GM19099 (cell line): ENCODE measurements around the gene GPATCH2.

Source experiments
- POLR2A ChIP-seq: IDR thresholded peaks from 3 replicates; pipeline ENCODE4 v1.6.1; 2011; ENCODE audit warnings: low read depth; ENCODE audit not compliant: insufficient read length; ENCODE audit errors: extremely low read depth

GPATCH2 gene

GRCh38 chr1:217542837-217543236, 88.1 kb downstream of the GPATCH2 start:
- no peak for TF ChIP-seq POLR2A

- TF ChIP-seq POLR2A, result no peak
Observed at GRCh38 chr1:217542136-217542777, 88.6 kb downstream of the GPATCH2 start.

DNA sequence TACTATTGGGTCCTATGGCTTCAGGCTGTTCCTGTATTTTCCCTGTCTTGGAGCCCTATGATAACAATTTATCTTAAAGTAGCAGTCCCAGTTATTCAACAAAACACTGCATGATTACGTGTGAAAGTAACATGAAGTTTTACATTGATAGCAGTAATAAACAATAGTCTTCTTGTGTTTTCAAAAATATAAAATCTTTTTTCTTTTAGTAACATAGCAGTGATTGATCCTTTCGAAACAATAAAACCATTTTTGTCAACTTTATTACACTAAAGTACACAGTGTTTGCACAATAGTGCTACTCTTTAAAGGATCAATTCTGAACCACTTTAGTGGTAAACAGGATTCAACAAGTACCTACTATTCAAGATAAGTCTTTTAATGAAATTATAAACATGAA, 90.6 kb downstream of the GPATCH2 start:
- no peak for TF ChIP-seq POLR2A

DNA sequence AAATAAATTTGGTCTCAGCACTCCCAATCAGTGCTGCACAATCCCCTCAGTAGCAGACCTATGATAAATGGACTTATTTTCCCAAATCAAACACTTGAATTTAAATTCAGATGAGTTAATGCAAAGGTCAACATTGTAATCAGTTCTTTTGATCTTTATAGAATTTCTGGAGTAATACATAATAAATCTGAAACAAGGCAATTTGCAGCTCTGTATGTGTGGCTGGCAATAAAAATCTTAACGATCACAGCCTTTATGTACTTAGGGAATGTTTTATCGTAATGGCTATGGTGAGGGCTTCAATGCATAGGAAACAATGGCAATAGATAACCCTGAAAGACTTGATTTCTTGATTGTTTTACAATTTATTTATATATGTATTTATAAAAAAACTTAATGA, 91.4 kb downstream of the GPATCH2 start:
- no peak for TF ChIP-seq POLR2A

DNA sequence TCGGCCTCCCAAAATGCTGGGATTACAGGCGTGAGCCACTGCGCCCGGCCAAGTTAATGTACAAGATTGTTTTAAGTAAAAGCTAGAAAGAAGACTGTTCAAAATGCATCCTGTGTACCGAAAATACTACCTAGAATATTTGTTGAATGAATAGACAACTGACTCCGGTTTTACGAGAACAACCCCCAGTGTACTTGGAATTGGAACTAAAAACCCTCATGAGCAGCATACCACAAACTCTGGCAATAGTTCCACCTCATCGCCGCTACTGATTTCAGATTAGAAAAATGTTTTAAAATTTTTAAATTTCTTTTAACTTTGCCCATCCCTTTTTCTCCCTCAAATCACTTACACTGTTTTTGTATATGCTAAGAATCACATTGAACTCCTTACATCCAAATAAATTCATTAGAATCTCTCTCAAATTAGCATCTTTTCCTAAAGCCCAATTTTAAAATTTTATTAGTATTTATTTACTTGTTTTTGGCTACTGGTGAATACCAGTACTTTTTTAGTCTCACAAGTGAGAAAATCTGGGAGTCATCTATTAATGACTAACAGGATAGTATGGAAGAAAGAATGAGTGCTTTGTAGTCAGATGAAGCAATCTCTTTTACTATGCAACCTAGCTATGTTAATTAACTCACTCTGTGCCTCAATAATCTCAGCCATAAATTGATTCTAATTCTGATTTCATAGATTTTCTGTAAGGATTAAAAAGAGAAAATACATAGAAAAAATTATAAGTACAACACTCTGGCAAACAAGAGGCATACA, 95.1 kb downstream of the GPATCH2 start:
- no peak for TF ChIP-seq POLR2A

GRCh38 chr1:217534566-217534965, 96.3 kb downstream of the GPATCH2 start:
- no peak for TF ChIP-seq POLR2A

- TF ChIP-seq POLR2A, result no peak
Observed at GRCh38 chr1:217528271-217528670, 102.6 kb downstream of the GPATCH2 start.

DNA sequence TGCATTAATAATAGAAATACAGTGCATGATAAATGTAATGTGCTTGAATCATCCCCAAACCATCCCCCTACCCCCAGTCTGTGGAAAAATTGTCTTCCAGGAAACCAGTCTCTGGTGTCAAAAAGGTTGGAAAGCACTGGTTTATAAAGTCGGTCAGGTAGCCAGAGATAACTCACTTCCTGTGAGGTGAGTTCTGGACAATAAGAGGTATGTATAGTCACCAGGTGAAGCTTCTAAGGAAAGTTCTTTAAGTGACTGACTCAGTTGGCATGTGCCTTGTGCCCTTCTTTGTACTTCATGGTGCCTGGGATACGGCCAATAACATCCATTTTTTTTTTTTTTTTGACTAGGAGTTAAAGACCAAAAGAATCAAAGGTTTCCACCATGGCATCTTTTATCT, 103.7 kb downstream of the GPATCH2 start:
- TF ChIP-seq POLR2A, result no peak

GRCh38 chr1:217526636-217527035, 104.3 kb downstream of the GPATCH2 start:
- no peak for TF ChIP-seq POLR2A

DNA sequence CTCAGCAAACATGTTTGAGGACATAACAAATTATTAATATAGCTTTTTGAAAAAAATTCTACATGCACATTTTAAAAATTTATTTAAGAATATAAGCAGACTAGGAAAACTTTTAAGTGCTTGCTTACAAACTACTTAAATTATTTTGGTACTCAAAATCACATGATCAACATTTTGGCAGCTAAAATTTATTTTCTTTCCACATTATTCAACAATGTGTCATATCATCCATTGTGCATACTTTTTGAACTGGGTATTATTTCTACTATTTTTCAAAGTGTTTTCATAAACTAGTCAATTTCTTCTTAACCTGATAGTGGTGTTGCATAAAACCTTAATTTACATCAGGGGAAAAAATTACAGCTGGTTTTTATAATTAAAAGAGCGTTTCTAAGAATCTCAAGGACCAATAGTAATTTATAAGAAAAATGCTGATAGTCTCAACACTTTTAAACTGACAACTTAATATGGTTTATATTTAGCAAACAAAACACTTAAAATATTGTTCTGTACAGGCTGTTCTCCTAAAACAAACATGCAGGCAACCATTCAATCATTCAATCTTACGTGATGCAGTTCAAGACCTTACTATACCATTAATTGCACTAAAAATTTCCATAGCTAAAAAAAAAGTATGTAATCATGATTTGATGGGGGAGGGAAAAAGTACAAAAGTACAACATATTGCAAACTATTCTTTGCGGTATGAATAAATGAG, 105.0 kb downstream of the GPATCH2 start:
- no peak for TF ChIP-seq POLR2A

- no peak for TF ChIP-seq POLR2A
Observed at GRCh38 chr1:217524787-217525520, 105.9 kb downstream of the GPATCH2 start.

DNA sequence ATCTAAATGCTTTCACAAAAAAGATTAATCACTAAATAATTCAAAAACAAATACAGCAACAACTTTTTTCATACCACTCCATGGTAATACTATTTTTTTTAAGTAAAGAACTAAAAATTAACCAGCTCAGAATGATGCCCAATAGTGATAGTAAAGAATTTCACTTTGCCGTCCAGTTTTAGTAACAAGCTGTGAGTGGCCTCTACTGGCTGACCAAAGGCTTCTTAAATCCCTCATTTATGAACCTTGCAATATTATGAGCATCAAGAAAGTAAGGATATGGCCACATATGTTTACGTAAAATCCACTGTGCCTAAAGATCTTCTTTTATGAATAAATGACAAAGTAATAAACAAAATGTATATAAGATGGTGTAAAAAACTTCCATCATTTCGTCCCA, 108.6 kb downstream of the GPATCH2 start:
- no peak for TF ChIP-seq POLR2A

DNA sequence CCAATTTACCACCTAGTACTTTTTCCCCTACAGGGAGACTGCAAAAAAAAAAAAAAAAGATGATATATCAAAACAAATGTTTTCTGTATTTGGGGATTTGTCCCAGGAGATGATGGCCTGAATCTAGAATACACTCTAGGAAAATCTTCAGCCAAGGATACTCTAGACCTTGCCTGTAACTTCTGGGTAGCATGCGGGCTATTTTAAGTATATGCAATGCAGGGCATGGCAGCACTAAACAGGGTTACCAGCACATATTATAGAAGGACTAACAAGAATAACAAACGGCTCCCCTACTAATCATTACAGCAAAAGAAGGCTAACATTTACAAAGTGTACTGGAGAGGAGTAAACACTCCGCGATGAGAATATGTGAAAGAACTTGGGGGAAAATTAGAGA, 109.6 kb downstream of the GPATCH2 start:
- no peak for TF ChIP-seq POLR2A

DNA sequence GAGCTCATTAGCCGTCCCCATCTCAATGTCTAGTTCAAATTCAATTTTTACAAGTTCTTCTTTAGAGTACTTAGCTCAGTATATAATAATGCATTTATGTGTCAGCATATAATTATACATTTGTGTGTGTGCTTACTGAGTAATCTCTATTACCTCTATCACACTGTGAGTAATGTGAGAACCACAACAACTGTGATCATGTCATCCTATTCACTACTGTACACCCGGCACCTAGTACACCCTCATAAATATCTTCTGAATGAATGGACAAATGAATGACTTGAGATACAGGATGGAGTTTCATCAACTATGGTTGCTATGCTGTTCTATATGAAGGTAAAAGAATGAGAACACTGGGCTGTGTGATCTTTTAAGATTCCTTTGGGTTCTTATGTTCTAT, 124.0 kb downstream of the GPATCH2 start:
- TF ChIP-seq POLR2A, result no peak

GRCh38 chr1:217498209-217498608, 132.7 kb downstream of the GPATCH2 start:
- no peak for TF ChIP-seq POLR2A
